Activated T-cell treated with anti-CD3 and anti-CD28 coated beads for 24 hours (primary cell): ENCODE data around the gene CTIF.

Experiments used
- DNase-seq: peaks from one replicate; pipeline ENCODE4 v3.0.0-alpha.2; 2020; ENCODE audit warnings: low read depth

CTIF gene

DNA sequence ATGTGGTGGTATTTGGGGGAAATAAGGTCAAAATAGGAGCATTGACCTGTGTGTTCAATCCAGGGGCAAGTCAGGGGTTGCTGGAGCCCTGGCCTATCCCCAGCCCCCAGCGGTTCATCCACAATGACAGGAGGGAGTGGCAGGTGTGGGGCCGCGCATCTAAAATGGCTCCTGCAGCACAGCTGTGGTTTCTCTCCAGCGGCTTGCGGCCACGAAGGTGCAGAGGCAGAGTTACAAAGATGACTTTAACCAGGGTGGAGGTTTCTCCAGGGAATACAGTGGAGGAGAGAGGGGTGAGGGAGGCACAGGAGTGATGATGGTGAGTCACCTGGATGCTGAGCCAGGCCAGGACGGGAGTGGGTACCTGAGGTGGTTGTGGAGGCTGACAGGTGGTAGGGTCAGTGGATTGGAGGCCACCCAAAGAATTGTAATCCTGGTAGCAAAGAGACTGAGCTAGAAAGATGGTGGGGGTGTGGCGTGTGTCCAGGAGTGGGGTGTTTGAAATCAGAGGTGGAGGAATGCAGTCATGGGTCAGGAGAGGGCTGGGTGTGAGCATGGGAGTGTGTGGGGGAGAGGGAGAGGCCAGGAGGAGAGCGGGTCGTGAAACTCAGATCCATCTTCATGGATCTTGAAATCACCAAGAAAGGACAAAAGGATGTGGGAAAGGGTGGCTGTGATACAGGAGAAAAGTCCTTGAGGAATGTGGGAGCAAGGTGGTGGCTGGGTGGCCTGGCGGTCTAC, 83.2 kb downstream of the CTIF start:
- no peak for DNase-seq

DNA sequence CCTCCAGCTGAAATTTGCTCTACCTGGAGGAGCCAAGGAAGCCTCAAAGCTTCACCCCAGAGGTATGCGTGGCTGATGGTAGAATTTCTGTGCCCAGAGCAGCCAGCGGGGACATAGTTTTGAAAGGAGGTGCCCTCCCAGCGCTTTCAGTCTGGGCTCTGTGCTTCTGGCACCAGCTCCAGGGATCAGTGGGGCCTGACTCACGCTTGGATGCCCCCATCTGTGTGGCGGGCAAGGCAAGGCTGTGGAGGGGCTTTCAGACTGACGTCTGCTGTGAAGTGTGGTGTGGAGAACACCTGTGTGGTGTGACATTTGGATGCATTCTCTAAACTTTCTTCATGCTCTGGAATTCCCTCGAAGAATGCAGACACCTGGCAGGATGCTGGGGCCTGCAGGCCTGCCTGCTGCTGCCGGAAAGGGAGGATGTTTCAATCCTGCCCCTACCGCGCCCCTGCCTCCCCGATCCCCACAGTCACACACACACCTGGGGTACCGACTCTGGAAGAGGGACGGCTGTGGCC, 84.1 kb downstream of the CTIF start:
- no peak for DNase-seq

DNA sequence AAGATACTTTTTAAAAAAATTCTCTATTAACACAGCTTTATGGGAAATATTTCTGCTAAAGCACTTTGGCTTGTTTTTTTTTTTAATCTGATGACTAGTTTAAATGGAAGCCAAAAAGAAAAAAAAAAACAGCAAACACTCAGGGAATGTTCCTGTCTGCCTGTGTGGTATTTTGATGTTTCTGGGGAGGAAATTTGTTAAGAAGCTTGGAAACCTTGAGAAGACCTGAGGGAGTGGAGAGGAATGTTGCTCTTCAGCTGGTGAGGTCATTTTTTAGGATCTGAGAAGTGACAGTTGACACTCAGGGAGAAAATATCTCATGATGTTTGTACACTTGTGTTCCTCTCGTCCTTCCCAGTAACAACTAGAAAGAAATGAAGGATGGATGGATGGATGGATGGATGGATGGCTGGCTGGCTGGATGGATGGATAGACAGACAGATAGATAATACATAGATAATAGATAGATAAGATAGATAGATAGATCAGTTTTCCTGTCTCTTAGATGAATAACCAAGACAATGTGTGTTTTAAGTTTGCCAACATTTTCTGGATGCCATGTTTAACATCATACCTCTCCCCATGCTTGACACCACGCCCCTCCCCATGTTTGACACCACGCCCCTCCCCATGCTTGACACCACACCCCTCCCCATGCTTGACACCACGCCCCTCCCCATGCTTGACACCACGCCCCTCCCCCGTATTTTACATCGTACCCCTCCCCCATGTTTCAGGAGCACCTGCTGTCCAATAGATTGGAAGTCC, 84.8 kb downstream of the CTIF start:
- no peak for DNase-seq

DNA sequence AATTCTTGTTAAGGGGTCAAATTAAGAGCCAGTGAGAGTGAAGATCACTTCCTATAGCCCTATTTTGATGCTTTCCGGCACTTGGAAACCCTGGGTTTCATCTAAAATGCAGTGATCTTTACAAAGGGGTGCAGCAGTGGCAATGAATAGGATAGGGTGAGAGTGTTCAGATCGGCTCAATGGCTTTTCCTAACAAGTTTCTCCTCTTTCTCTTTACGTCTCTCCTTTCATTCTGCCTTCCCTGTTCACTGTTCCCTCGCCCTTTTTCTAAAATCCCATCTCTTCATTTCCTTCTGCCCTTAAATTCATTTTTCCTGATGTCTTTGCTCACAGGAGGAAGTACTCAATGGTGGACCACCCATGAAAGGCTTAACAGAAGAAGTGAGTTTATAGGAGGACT, 86.0 kb downstream of the CTIF start:
- DNase-seq: no peak

DNA sequence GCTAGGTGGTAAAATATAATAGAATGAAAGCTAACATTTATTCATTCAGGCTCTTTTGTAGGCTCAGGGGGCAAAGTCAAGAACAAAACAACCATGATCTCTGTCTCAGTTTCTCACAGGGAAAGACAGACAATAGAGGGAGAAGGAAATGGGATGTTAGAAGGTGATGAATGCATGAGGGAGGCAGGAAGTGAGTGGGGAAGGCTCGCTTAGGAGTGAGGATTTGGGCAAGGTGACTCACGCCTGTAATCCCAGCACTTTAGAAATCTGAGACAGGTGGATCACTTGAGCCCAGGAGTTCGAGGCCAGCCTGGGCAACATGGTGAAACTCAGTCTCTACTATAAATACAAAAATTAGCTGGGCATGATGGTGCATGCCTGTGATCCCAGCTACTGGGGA, 88.4 kb downstream of the CTIF start:
- DNase-seq: no peak

DNA sequence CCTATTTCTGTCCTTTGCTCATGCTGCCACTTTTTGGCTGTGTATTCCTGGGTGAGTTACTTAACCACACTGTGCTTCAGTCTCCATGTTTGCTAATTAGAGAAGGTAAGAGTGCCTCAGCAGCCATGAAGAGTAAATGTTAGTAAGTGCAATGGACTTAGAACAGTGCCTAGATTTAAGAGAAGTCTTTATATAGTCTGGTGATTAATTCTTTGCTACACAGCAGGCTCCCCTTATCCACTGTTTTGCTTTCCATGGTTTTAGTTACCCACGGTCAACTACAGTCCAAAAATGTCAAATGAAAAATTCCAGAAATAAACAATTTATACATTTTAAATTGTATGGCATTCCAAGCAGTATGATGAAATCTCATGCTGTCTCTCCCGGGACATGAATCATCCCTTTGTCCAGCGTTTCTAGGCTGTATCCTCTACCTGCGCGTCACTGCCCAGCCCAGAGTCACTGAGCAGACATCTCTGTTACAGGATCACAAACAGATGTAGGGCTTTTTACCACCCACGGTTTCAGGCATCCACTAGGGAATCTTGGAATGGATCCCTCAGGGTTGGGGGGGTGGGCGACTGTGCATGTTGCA, 91.0 kb downstream of the CTIF start:
- no peak for DNase-seq

DNA sequence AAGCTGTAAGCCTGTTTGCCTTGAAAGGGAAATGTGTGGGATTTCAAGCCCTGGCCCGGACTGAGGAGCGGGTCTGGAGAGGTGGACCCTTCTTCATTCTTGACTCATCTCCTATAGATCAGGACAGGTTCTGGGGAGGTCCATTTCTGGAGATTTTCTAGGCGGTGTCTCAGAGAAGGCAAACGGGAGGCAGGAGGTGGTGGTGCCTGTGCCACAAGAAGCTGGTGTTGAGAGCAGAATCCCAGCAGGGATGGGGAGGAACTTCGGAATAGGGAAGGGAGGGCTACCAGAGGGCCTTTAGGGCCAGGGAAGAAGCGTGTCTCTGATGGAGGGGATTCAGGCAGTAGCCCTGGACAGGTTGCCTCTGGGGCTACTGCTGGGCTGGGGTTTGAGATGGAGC, 93.0 kb downstream of the CTIF start:
- DNase-seq: no peak

DNA sequence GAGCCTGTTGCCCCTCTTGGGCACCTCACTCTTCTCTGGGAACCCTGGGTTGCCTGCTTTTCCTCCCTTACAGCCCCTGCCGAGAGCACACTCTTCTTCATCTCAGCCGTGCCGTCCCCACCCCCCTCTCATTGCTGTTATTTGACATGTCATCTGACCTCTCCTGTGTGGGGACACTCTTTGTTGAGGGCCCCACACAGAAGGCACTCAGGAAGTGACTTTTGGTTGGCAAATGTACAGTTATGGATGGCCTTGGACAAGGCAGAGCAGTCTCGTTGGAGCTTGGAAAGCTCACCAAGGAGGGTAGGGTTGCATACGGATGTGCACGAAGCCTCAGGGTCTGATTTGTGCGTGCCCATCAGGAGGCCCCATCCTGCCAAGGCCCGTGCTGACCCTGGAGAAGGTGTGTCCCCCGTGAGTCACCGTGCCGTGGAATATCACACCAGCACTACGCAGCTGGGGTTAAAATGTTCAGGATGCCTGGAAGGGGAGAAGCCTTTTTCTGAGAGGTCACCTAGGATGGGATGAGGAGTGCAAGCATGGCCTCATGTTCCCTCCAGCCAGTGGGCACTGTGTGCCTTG, 93.9 kb downstream of the CTIF start:
- DNase-seq: no peak

DNA sequence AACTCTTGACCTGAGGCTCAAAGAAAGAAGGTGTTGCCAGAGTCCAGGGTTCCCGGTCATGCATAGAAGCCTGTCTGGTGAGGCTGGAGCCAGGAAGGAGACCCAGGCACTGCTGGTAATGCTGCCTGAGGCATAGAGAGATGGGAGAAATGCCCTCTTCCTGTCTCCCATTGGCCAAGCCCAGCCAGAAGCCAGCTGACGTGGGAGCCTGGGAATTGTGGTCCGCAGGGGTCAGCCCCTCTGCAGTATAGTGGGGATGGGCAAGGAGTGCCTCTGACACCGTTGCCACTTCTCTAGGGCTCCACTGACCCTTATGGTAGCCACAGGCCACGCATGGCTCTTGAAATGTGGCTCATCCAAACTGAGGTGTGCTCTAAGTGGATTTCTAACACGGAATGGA, 95.7 kb downstream of the CTIF start:
- no peak for DNase-seq

DNA sequence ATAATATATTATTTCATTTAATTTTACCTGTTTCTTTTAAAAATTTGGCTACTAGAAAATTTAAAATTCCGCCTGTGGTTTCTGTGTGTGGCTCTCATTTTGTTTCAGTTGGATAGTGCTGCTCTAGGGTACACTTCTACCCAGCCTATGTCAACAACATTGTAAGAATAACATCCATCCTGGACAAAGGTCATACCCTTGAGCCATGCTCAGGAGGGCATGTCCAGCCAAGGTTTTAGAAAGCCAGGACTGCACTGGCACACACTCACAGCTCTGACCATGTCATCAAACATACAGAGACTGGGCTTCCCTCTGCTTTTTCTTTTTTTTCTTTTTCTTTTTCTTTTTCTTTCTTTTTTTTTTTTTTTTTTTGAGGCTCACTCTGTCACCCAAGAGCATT, 96.1 kb downstream of the CTIF start:
- no peak for DNase-seq

DNA sequence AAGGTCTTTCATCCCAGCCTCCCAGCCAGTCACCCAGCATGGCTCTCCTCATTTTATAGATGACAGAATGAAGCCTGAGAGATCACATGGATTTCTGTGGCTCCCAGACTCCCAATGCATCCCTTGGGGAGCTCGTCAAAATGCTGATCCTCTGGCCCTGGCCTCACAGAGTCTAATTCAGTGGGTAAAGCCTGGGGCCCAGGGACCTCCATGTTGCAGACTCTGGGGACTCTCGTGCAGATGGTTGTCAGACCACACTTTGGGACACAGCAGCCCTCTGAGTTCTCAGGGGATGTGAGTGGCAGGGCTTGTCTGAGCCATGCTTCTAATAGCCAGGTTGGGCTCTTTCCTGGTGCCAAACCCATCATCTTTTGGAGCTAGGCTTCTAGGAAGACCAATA, 97.0 kb downstream of the CTIF start:
- DNase-seq: no peak

DNA sequence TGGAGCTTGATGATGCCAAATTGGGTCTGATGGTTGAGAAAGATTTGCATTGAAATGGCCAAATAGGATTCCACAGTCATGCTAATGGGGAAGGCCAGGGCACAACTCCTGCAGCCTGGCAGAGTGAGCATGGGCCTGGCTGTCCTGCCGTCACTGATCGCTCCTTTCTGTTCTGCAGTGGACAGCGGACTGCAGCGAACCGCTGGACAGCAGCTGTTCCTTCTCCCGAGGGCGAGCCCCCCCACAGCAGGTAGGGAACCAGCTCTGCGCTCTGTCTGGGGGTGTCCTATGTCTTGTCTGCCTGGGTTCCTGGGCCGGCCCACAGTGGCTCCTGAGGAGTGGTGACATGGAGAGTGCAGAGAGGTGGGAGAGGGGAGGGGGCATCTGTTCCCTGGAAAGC, 97.6 kb downstream of the CTIF start:
- no peak for DNase-seq

DNA sequence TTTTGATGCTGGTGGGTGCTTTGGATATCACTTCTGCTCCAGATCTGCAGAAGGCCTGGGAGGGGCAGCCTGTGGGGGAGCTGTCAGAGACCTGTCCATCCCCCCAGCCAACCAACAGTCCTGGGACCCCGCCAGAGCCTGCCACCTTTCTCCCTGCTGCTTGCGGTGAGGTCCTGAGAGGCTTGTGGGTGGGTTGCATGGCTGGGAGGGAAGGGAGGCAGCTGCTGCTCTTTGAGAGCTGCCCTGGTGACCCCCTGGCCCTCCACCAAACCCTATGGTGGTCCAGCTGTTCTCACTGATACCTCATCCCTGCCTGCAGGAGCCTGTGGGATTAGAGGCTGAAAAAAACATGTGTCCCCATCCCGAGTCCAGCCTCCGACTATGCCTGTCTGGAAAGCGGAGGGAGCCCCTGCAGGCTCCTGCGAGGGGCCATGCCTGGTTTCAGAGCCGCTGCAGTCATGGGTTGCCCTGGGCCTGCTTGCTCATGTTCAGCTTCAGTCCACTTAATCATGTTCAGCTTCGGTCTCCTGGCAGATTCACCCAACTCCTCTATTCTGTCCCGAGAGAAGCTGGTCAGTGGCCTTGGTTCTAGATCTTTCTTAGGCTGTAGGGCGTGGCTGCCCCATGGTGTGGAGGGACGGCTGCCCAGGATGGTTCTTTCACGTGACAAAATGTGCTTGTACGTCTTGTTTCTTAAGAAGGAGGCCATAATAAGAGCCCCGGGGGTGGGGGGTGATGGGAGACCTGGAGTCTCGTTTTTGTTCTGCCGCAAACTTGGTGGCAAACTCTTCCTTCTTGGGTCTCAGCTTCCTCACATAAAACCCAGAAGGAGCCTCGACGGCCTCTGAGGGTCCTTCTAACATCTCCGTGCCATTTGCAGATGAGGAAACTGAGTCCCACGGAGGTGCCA, 98.5 kb downstream of the CTIF start:
- DNase-seq: no peak

DNA sequence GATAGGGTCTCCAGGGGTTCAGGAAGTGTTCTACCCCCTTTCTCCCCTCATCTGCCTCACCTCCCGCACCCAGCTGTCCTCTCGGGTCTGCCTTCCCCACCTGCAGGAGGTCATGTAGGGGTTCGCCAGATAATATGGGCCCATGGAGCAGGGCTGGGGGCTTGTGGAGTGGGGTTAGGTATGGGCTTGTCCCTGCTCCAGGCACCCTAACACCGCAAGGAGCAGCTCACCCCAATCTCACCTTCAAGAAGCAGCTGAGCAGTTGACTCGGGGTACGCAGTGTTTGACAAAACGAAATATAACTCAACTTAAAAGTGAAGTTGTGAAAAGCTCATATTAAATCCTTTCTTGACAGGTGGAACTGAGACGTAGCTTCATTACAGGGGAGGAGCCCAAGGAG, 99.6 kb downstream of the CTIF start:
- no peak for DNase-seq

DNA sequence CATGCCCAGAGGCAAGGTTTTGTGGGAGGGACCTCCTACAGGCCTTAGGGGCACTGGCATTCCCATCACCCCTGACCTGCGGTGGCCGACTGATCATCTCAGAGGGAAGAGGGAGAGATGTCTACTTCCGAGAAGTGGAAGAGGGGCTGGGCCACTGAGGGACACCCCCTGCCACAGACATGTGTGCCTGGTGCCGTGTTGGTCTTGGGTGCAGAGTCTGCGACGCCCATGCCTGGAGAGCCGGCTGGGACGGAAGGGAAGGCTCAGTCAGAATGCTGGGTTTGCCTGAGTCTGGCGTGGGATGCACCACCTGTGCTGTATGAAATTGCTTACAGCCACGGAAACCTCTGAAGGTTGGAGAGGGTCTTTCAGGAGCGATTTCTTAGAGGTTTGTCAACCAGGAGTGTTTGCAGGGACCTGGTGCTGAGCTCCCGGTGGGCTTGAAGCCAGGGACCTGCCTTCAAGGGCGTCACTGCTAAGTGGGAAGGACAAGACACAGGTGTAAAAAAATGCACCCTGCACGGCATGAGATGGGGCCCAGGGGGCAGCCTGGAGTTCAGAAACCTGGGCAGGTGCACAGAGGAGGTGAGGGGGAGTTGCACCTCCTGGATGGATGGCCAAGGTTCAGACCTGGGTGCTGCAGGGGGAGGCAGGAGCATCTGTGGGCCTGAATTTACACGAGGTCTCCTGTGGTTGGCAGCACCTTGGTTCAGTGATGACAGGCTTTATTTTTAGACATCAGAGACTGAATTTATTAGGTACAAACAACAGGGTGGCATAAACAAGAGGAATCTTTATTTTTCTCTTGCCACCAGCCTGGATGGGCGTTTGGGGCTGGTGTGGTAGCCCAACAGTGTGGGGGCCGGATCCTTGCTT, 100.3 kb downstream of the CTIF start:
- DNase-seq: no peak

DNA sequence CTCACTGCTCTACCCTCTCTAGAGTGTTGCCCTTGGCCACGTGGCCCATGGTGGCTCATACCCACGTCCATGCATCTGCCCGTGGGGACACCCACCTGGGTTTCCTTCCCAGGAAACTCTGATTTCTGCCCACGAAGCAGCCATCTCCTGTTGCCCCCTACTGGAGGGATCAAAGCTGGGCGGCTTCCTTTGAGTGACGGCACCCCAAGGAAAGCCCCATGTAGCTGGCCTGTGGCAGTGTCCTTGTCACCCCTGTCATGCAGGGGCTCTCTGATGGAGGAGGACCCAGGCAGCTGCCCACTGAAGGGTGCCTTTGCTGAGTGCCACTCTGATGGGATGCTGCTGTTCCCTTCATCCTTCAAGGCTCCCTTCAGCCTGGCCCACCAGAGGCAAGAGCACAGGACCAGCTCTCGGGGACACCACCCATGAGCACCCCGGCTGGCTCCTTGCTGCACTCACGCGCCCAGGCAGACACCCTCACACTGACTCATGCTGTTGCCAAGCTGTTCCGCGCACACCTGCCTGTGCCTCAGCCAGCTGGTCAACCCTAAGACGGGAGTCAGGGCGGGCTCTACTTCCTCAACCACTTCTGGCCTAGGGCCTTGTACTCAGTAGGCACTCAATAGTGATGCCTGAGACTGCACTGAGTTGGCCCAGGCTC, 101.1 kb downstream of the CTIF start:
- DNase-seq: no peak

DNA sequence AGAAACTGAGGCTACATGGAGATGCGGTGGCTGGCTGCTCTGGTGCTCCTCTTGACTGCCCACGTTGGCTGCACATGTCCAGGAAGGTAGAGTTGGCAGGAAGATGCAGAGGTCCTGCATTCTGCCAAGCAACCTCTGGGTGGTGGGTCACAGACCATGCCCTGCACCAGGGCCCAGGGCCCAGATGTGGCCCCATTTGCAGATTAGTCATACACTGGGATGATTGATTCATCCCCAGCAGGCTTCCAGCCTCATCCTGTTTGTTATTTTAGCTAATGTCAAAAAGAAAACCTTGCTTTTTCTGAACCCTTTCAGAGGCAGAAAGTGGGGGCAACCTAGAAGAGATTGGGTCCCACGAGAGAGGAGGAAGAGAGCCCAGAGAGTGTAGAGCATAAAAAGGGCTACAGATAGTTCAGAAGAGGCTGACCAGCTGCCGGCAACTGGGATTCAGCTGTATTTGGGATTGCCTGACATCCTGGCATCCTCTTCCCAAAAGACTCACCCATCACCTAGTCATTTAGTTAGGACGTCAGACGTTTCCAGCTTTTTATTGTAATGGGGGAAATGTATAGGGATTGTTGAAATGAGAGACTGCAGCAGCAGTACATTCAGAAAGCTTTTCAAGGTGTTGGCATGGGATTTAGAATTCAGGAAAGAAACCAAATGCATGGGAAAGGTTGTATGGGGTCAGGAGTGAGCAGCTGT, 101.9 kb downstream of the CTIF start:
- DNase-seq: no peak

DNA sequence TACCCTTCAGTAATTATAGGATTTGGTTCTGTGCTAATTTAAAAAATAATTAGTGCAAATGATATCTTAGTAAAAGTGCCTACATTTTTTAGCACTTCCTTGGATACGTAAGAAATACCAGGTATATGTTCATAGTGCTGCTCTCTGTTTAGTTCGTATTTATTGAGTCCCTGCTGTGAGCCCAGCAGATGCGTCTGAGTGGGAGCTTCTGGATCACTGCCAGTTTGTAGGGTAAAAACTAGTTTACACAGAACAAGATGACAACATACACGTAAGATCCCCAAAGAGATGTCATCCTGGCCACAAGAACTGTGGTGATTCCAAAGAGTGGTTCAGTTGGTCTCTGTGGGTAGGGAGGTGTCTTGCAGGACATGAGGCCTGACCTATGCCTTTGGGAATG, 103.2 kb downstream of the CTIF start:
- DNase-seq: no peak

DNA sequence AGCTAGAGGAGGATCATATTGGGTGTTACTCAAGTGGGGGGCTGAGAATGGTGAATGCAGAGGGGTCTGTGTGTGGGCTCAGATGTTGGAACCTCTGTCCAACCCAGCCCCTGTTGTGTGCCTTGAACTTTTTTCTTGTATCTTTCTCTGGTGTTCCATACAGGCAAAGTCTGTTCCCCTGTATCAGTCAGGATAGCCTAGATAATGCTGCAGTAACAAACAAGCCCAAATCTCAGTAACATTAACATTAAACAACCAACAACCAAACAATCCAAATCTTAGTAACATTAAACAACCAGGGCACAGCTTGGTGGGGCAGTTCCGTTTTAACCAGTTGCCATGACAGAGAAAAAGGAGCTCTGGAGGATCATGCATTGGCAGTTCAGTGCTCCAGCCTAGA, 103.7 kb downstream of the CTIF start:
- no peak for DNase-seq

DNA sequence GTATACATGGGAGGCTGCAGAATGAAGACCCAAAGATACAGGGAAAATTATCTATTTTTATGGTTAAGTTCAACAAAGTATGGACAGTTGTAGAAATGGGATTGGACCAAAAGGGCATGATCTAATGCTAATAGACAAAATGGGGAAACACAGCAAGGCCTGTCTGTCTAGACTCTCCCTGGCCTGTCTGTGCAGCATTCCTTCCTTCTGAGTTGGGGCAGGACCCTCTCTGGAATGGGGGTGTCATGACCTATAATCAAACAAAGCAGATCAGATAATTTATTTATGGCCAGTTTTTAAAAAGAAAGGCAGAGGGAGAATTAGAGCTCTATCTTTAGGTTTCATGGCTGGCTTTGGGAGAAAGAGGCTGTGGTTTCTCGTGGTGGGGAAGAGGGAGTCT, 104.4 kb downstream of the CTIF start:
- no peak for DNase-seq
